ENCODE data around the gene PCNX2. TPM values are rescaled to one million over a fixed set of nuclear protein-coding genes. Genes with fewer than 3 reads are reported as not detected.

The PCNX2 gene
- total and polyA plus RNA-seq, 2 experiments from 2014 or later, result 42.9 to 88.3 TPM

DNA sequence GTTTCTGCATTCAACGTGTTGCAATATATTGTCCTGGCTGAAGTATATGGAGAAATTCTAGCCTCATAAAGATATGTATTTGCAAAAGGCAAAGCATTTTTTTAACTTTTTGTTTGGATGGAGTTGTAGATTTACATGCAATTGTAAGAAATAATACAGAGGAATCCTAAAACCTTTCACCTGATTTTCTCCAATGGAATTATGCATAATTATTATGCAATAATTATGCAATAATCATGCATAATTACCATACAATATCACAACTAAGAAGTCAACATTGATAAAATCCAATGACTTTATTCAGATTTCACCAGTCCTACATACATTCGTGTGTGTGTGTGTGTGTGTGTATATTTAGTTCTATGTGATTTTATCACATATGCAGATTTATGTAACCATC is 24.5 kb upstream of the PCNX2 start (continued):
- TF ChIP-seq, protein P1, sequence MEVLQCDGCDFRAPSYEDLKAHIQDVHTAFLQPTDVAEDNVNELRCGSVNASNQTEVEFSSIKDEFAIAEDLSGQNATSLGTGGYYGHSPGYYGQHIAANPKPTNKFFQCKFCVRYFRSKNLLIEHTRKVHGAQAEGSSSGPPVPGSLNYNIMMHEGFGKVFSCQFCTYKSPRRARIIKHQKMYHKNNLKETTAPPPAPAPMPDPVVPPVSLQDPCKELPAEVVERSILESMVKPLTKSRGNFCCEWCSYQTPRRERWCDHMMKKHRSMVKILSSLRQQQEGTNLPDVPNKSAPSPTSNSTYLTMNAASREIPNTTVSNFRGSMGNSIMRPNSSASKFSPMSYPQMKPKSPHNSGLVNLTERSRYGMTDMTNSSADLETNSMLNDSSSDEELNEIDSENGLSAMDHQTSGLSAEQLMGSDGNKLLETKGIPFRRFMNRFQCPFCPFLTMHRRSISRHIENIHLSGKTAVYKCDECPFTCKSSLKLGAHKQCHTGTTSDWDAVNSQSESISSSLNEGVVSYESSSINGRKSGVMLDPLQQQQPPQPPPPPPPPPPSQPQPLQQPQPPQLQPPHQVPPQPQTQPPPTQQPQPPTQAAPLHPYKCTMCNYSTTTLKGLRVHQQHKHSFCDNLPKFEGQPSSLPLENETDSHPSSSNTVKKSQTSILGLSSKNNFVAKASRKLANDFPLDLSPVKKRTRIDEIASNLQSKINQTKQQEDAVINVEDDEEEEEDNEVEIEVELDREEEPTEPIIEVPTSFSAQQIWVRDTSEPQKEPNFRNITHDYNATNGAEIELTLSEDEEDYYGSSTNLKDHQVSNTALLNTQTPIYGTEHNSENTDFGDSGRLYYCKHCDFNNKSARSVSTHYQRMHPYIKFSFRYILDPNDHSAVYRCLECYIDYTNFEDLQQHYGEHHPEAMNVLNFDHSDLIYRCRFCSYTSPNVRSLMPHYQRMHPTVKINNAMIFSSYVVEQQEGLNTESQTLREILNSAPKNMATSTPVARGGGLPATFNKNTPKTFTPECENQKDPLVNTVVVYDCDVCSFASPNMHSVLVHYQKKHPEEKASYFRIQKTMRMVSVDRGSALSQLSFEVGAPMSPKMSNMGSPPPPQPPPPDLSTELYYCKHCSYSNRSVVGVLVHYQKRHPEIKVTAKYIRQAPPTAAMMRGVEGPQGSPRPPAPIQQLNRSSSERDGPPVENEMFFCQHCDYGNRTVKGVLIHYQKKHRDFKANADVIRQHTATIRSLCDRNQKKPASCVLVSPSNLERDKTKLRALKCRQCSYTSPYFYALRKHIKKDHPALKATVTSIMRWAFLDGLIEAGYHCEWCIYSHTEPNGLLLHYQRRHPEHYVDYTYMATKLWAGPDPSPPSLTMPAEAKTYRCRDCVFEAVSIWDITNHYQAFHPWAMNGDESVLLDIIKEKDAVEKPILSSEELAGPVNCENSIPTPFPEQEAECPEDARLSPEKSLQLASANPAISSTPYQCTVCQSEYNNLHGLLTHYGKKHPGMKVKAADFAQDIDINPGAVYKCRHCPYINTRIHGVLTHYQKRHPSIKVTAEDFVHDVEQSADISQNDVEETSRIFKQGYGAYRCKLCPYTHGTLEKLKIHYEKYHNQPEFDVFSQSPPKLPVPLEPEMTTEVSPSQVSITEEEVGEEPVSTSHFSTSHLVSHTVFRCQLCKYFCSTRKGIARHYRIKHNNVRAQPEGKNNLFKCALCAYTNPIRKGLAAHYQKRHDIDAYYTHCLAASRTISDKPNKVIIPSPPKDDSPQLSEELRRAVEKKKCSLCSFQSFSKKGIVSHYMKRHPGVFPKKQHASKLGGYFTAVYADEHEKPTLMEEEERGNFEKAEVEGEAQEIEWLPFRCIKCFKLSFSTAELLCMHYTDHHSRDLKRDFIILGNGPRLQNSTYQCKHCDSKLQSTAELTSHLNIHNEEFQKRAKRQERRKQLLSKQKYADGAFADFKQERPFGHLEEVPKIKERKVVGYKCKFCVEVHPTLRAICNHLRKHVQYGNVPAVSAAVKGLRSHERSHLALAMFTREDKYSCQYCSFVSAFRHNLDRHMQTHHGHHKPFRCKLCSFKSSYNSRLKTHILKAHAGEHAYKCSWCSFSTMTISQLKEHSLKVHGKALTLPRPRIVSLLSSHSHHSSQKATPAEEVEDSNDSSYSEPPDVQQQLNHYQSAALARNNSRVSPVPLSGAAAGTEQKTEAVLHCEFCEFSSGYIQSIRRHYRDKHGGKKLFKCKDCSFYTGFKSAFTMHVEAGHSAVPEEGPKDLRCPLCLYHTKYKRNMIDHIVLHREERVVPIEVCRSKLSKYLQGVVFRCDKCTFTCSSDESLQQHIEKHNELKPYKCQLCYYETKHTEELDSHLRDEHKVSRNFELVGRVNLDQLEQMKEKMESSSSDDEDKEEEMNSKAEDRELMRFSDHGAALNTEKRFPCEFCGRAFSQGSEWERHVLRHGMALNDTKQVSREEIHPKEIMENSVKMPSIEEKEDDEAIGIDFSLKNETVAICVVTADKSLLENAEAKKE (CRISPR knock-in tag; IDR thresholded peaks at IDR 0.05), result no peak
- no peak for TF ChIP-seq POLR2AphosphoS5 (IDR thresholded peaks at IDR 0.05; ENCODE audit: low read depth)
- no peak for TF ChIP-seq ZNF114 (CRISPR knock-in tag; IDR thresholded peaks at IDR 0.05)

DNA sequence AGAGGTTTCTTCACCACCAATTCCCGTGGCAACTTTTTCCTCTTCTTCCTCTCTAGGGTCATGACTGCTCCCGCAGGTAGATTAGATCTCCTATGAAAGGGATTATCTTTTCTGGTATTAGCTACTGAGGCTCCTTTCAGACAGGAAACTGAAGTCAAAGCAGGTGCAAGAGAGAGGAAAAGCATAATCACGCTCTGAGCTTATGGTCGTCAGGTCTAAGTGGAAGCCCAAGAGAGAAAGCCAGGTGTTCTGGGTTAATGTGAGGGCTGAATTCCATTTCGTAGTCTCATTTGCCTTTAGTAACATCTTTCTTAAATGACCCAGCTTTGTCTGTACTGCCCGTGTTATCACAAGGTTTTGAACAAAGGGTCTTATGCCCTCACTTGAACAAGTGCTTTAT is 23.7 kb upstream of the PCNX2 start:
- Mint-ChIP-seq H3K27ac (no peak overlapping the region), H3K27me3 (ENCODE audit: insufficient read depth, low read depth, poor library complexity) (no peaks in the 10 kb centered on the region), H3K9me3 (no peaks in the 10 kb centered on the region), H3K4me1 (peaks cover 4% of the 10 kb centered on the region), H3K36me3 (ENCODE audit: low read depth) (no peaks in the 10 kb centered on the region), H3K4me3 (no peak overlapping the region)
- H3K4me1 ChIP-seq (ENCODE audit: insufficient read depth), result no peaks in the 10 kb centered on the region
- H3K79me2 ChIP-seq (replicated peaks; ENCODE audit: insufficient read depth), result no peaks in the 10 kb centered on the region
- H3K27ac ChIP-seq (ENCODE audit: low read depth), result no peak overlapping the region
- no peak overlapping the region for H3K4me2 ChIP-seq
- no peak overlapping the region for H3K4me3 ChIP-seq
- H4K20me1 ChIP-seq (replicated peaks; ENCODE audit: insufficient read depth), result no peaks in the 10 kb centered on the region
- DNase-seq (ENCODE audit: low spot score), result no peak
- no peaks in the 10 kb centered on the region for H3F3A ChIP-seq (replicated peaks; ENCODE audit: low read depth)
- H3K27me3 ChIP-seq (ENCODE audit: insufficient read depth), result no peaks in the 10 kb centered on the region
- no peaks in the 10 kb centered on the region for H3K36me3 ChIP-seq (ENCODE audit: insufficient read depth)
- ATAC-seq, result no peak
- no peak overlapping the region for H2AFZ ChIP-seq
- no peaks in the 10 kb centered on the region for H3K9me2 ChIP-seq (ENCODE audit: insufficient read depth)
- TF ChIP-seq POLR2AphosphoS5 (IDR thresholded peaks at IDR 0.05; ENCODE audit: low read depth), result no peak
- no peak for TF ChIP-seq NANOG (IDR thresholded peaks at IDR 0.05; ENCODE audit: borderline replicate concordance)
- TF ChIP-seq ZNF114 (CRISPR knock-in tag; IDR thresholded peaks at IDR 0.05), result no peak
- TF ChIP-seq STAT1 (IDR thresholded peaks at IDR 0.05; ENCODE audit: unreplicated experiment), result no peak
- TF ChIP-seq, protein P2, sequence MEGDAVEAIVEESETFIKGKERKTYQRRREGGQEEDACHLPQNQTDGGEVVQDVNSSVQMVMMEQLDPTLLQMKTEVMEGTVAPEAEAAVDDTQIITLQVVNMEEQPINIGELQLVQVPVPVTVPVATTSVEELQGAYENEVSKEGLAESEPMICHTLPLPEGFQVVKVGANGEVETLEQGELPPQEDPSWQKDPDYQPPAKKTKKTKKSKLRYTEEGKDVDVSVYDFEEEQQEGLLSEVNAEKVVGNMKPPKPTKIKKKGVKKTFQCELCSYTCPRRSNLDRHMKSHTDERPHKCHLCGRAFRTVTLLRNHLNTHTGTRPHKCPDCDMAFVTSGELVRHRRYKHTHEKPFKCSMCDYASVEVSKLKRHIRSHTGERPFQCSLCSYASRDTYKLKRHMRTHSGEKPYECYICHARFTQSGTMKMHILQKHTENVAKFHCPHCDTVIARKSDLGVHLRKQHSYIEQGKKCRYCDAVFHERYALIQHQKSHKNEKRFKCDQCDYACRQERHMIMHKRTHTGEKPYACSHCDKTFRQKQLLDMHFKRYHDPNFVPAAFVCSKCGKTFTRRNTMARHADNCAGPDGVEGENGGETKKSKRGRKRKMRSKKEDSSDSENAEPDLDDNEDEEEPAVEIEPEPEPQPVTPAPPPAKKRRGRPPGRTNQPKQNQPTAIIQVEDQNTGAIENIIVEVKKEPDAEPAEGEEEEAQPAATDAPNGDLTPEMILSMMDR (conservative IDR thresholded peaks at IDR 0.05; ENCODE audit: low read depth in 2 of 2), result no peak
- TF ChIP-seq, protein P1 (CRISPR knock-in tag; IDR thresholded peaks at IDR 0.05), result no peak
- no peak for TF ChIP-seq JUNB (IDR thresholded peaks at IDR 0.05; ENCODE audit: unreplicated experiment)
- TF ChIP-seq EZH2 (IDR thresholded peaks at IDR 0.05; ENCODE audit: low read depth, unreplicated experiment), result no peak
